ENCODE results near the gene HM13.
A peak's percentile ranks its signal among the peaks of the same experiment; 100 is the strongest.
"Not testable (repeated sequence)": the region's sequence is repeated elsewhere in the genome, so short reads cannot be mapped to it uniquely, and the experiment has no call there.

HM13 gene, protein sequence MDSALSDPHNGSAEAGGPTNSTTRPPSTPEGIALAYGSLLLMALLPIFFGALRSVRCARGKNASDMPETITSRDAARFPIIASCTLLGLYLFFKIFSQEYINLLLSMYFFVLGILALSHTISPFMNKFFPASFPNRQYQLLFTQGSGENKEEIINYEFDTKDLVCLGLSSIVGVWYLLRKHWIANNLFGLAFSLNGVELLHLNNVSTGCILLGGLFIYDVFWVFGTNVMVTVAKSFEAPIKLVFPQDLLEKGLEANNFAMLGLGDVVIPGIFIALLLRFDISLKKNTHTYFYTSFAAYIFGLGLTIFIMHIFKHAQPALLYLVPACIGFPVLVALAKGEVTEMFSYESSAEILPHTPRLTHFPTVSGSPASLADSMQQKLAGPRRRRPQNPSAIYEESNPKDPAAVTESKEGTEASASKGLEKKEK

DNA sequence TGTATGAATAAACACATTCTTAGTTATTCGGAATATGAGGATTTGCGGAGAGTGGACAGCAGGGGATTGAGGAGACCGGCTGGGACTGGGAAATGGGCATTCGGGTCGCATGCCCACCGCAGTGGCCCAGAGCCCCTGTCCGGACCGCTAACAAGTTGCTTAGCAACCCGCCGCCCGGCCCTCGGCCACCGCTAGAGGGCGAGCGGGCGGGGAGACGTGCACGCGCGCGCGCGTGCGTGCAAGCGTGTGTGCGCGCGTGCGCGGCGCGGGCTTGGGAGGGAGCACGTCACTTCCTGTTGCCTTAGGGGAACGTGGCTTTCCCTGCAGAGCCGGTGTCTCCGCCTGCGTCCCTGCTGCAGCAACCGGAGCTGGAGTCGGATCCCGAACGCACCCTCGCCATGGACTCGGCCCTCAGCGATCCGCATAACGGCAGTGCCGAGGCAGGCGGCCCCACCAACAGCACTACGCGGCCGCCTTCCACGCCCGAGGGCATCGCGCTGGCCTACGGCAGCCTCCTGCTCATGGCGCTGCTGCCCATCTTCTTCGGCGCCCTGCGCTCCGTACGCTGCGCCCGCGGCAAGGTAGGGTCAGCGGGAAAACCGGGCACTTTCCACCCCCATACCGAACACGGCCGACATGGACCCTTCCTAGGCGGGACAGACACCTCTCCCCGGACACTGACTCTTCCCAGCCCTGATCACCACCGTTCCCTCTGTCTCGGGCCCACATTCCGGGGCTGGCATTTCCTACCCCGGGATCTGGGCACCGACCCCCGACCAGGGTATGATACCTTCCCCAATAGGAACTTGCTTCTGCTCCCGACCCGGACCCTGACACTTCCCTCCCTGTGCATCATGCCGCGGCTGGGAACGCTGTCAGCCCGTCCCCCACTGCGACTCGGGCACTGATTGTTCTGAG is at the start of gene HM13:
HM13 (plus strand) TSS at position 289 of the 918 bp plus-strand sequence; CDS start at position 399, 110 bp downstream.
- peak; percentile 82 for DNase-seq (ENCODE audit: low read depth)

DNA sequence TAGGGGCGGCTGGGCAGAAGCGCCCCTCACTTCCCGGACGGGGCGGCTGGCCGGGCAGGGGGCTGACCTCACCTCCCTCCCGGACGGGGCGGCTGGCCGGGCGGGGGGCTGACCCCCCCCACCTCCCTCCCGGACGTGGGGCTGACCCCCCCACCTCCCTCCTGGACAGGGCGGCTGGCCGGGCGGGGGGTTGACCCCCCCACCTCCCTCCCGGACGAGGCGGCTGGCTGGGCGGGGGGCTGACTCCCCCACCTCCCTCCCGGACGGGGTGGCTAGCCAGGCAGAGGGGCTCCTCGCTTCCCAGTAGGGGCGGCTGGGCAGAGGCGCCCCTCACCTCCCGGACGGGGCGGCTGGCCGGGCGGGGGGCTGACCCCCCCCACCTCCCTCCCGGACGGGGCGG is 43.3 kb upstream of the HM13 start:
- DNase-seq (ENCODE audit: low read depth) = not testable (repeated sequence)

DNA sequence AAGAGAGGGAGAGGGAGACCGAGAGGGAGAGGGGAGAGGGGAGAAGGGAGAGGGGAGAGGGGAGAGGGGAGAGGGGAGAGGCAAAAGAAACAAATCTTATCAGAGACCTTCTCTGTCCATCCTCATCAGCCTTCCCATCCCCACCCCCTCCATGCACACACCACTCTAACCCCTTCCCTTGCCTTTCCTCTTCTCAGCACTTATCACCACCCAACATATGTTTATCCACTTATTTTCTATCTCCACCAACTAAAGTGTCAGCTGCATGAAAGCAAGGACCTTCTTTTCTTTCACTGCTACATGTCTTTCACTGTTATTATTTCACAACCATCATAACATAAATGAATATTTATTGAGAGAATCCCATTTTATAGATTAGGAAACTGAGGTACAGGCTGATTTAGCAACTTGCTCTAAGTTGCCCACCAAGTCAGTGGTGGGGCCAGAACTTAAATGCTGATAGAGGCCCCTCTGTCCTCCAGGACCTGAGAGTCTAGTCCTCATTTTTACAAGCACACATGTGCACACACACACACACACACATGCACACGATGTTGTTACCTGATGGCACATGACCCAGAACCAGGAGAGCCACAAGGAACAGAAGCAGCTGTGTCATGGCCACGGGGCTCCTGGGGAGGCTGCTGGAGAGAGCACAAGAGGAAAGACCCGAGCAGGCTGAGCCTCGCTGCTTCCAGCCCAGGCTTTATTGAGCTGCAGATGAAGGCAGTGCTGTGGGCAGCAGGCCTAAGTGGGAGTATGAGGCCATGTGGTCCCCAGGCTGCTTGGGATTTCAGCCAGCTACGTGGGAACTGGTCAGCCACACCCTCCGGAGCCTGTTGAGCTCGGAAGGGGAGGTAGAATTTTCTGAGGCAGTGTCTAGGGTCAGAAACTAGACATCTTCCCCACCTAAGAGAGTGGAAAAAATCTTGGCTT is 41.6 kb upstream of the HM13 start:
- no peak for DNase-seq (ENCODE audit: low read depth)

DNA sequence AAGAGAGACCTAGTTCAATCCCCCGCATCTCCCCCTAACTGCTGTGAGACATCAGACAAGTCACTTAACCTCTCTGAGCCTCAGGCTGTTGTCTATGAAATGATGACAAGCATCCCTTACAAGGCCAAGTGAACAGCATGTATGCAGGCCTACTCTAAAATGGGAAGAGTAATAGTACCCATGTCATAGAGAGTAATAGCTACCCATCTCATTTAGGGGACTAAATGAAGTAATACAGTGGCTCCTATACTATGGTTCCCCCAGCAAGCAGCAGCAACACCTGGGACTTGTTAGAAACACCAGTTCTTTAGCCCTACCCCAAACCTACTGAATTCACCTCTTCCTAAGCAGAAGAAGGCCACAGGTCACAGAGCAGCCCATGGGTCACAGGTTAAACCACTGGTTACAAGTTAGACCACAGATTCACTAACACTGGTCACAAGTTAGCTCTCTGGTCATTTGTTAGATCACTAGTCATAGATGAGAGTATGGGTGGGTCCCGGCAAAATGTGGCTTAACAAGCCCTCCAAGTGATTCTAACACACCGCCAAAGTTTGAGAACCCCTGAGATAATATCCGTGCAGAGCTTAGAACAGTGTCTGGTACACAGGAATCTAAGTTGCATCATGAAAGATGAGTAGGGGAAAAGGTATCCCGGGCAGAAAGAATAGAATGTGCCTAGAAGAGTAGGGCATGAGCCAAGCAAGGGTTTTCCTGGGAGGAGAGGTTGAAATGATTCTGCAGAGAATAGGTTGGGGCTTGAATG is 40.7 kb upstream of the HM13 start:
- DNase-seq (ENCODE audit: low read depth) = no peak

DNA sequence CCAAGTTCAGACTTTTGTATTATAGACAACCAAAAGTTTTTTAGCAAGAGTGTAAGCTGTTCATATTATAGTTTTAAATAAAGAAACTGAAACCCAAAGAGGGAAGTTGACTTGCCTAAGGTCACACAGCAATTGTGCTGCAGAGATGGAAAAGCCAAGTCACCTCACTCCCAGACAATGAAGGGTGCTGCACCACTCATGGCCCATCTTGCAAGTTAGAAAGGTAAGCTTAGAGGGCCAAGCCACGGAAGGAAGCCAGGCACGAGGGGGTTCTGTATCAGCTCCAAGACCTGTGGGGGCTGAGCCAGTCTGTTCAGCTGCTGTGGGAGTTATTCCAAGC is 40.2 kb upstream of the HM13 start:
- no peak for DNase-seq (ENCODE audit: low read depth)

DNA sequence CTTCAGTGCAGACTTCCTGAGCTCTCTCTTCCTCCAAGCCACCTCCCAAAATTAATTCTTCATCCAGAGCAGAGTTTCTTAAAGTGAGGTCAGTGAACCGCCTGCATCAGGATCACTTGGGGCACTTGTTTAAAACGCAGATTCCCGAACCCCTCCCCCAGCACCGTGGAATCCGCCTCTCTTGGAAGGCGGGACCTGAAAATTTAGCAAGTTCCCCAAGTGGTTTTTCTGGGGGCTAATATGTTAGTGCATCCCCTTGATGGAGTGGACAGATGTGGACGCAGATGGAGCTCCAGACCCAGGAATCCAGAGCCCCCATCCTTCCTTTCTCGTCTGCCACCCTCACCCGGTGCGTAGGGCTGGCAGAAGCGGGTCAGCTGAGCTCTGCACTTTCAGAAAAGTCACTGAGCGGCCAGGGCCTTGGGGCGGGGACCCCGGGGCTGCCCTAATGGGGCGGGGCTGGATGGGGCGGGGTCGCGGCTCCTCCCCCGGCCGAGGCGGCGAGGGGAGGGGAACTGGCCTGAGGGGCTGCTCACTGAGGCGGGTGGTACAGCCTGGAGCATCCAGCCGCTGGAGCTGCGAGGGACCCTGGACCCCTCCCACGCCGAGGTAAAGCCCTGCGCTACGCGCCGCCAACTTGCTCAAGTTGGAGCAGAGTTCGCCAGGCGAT is 39.3 kb upstream of the HM13 start, which contains the start of the genes DEFB124 and REM1:
DEFB124 (minus strand) TSS at position 370 of the 670 bp plus-strand sequence. CDS start 2,114 bp downstream, outside the sequence.
REM1 (plus strand) TSS at position 531 of the 670 bp plus-strand sequence. CDS start 1,158 bp downstream, outside the sequence.
- no peak for DNase-seq (ENCODE audit: low read depth)

DNA sequence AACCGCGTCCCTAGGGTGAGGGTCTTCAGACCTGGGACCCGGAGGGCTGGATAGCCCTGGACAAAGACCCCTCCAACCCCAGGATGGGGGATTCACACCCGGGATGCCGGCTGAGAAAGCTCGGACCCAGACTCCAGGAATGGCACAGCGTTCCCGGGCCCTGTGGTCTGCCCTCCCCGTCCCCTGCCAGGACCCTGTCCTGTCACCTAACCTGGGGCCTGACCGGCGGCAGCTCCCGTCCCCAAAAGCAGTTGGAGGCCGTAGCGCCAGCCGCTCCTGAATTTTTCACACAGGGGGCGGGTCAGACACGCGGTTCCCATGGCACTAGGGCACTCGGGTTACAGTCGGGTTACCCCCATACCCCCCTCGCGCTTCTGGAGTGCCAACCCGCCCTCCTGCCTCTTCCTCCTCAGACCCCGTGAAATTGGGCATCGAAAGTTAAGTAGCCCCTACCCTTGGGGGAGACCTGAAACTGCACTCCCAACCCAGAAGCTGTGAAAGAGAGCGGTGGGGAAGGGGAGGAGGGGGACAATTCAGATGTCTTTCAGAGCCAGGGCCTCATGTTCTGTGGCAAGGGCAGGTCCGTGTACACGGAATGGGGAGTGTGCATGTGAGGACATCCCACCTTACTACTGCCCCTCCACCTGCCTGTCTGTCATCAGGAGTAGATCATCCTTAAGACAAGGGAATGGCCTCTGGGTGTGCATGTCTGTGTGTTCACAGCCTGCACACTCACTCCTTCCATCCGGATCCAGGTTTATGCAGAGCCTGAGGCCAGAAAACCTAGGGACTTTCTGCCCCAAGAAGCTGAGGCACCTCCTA is 38.6 kb upstream of the HM13 start:
- no peak for DNase-seq (ENCODE audit: low read depth)

DNA sequence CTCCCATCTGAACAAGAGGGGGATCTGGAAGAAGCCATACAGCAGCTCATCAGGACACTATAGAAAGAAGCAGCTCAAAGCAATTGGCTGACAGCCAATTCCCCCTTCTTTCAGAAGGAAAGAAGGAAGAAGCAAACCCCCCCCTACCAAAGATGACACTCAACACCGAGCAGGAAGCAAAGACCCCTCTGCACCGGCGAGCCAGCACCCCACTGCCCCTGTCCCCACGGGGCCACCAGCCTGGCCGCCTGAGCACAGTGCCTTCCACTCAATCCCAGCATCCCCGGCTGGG is 38.0 kb upstream of the HM13 start:
- DNase-seq (ENCODE audit: low read depth) = no peak

DNA sequence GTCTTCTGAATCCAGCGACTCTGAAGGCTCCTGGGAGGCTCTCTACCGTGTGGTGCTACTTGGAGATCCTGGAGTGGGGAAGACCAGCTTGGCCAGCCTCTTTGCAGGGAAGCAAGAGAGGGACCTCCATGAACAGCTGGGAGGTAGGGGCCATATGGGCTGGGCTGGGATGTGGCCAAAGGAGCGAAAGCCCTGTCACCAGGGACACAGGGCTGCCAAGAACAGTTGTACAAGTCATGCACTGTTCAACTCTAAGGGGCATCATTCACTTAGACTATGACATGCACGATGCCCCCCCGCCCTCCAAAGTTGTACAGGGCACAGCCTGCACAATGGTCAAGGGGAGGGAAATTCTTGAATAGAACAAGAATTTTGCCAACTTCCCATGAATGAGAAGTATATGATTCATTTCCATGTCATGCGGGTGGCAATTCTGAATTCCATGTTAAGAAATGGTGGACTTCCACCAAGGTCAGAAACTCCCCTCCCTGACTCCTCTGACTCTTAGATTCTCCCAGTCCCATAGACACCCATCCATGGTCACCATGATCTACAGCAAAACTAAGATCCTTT is 37.5 kb upstream of the HM13 start:
- DNase-seq (ENCODE audit: low read depth) = no peak

DNA sequence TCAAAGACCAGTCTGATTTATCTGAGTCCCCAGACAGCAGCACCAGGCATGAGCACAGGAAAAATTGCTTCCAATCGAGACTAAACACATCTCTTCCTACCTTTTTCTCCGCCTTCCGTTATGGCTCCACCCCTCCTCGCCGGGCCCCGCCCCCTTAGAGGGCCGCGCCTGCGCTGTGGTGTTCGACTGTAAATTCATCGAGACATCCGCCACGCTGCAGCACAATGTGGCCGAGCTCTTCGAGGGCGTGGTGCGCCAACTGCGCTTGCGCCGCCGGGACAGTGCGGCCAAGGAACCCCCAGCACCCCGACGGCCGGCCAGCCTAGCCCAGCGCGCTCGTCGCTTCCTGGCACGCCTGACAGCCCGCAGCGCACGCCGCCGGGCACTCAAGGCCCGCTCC is 30.2 kb upstream of the HM13 start:
- DNase-seq (ENCODE audit: low read depth) = no peak

DNA sequence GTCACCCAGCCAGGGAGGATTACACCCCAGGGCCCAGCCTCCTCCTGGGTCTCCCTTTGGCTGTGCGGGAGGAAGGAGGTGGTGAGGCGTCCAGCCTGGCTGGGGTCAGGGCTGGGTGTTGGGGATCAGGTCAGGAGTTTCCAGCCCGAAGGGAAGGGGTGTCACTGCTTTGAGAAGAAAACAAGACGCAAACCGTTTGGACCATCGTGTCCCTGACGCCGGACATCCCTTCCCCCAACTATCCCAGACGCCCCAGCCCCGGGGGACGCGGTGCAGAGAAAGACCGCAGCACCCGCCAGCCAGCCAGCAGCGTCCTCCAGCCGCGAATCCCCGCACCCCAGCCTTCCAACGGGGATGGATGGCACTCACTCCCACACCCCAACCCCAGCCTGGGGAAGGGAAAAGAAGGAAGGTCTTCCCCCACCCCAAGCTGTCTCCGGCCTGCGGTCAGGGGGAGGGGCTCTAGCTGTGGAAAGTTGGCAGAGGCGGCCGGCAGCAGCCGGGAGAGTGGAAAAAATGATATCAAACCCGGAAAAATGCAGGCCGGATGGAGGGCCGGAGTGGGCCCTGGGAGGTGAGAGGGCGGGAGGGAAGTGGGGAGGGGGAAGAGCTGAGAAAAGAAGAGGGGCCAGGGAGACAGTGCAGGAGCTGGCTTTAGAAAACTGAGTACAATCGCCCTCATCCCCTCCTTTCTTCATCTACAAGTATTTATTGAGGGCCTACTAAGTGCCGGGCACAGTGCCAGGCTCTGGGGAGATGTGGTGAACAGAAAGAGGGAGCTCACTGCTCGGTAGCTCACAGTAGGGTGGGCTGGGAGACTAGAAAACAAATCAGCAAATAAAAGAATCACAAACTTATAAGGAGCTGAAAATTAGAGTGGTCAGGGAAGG is 28.5 kb upstream of the HM13 start:
- DNase-seq (ENCODE audit: low read depth) = no peak

DNA sequence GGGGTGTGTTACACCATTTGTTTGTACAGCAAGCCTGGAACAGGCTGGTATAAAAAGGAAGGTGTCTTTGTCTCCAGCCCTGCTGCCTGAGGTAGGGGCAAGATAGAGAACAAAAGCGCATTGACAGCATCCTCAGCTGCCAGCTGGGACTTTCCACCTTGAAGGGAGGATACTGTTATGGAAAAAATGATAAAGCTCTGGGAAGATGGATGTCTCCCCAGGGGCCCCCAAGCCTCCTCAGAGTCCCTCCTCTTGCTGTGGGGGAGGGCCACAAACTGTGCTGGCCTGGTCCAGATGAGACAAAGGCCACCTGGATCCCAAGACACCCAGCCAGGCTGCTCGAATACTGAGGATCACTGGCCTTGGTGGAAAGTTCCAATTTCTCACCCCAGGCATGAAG is 26.1 kb upstream of the HM13 start:
- DNase-seq (ENCODE audit: low read depth) = no peak

DNA sequence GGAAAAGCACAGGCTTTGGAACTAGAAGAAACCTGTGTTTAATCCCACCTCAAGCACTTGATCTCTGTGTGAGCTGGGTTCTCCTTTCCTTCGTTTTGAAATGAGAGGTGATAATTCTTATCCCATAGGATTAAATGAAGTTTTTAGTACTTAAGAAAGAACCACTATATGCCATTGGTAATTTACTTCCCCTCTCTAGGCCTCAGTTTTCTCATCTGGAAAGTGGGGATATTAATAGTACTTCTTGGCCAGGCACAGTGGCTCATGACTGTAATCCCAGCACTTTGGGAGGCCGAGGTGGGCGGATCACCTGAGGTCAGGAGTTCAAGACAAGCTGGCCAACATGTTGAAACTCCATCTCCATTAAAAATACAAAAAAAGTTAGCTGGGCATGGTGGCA is 25.1 kb upstream of the HM13 start:
- no peak for DNase-seq (ENCODE audit: low read depth)

DNA sequence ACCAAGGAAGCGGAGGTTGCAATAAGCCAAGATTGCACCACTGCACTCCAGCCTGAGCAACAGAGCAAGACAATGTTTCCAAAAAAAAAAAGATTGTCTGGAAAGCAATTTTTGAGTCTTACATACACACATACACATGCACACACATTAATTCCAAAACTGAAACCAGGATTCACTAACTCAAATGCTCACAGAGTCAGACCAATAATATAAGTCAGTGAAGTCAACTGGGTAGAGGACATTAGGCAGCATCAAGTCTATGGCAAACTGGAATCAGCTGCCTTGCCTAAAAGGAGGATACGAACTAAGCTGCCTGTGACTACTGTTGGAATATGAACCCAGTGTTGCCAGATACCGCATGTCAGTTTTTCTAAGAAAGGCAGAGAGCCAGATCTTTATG is 23.5 kb upstream of the HM13 start:
- no peak for DNase-seq (ENCODE audit: low read depth)

DNA sequence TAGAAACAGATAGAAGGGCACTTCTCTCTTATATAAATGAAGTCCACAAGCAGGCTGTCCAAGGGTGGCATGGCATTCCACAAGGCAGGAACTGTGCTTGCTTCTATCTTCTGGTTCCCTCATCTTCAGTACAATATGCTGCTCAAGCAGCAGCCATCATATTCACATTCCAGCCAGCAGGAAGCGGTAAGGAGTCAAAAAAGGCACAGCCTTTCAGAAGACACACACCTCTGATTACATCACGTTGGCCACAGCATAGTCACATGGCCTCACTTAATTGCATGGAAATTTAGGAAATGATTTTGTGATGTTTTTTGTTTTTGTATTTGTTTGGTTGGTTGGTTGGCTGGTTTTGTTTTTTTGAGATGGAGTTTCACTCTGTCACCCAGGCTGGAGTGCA is 20.1 kb upstream of the HM13 start:
- DNase-seq (ENCODE audit: low read depth) = no peak

DNA sequence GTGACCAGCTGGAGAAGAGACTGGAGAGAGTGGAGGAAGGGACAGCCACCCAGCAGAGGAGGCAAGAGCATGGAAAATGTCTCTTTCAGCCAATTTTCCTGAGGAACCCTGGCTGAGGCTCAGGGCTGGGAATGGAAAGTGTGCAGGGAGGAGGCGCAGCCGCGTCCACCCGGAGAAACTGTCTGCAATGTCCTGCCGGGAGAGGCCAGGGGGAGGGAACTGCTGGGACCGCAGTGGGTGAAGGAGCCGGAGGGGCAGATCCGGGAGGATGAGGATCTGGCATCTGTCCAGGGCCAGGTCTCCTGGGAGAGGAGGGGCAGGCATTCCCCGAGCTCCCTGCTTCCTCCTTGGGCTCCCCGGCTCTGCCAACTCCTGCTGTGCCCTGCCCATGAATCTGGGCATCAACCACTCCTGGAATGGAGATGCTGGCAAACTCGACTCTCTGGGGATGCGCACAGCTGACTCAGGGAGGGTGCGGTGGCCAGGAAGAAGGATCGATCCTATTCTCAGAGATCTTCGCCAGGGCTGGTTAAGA is 17.4 kb upstream of the HM13 start:
- no peak for DNase-seq (ENCODE audit: low read depth)

DNA sequence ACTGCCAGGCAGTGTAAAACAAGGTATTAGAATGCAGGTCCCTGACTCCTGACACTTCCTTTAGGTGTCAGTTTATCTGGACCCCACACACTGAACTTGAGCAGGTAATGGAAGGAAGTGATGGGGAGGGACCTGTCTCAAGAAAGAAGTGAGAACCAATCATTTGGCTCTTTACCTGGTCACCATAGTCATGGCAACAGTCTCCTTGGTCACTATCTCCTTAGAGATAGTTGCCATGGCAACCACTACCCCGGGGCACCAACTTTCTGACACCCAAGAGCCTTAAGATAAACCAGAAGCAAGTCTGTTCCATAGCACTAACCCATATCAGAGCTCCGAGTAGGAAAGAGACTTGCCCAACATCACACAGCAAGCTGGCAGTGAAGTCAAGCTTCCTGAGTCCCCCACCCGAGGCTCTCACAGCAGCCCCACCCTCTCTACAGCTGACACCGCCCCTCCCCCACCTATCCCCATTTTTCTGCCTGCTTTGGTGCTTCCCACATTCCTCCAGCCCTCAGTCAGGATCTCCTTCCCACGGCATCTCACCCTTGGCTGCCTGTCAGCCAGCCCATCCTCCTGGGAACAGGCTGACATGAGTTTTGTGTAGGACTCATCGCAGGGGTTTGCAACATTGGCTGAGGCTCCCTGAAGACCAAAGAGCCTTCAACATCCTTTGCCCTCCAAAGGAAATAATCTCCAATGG is 16.3 kb upstream of the HM13 start:
- no peak for DNase-seq (ENCODE audit: low read depth)

Data from stimulated activated CD4-positive, alpha-beta T cell treated with anti-CD3 and anti-CD28 coated beads, Interleukin-2, amount 100 ng/mL, for 4 hours (primary cell).